Ascending aorta (tissue), 2 donors: ENCODE measurements around the gene ZNF485. TPM values are rescaled to one million over a fixed set of nuclear protein-coding genes. Genes with fewer than 3 reads are reported as not detected.

Source experiments
- DNase-seq, 2 donors: peaks; one replicate each; pipeline ENCODE4 v3.0.0-alpha.2; 2019; ENCODE audit warnings: low spot score in 2 of 2
- H3K27ac ChIP-seq, 2 donors: fragments of 200-600 bp; sonication (generic); one replicate each; pipeline ENCODE4 v1.5.1; 2016 to 2017; ENCODE audit warnings: mild to moderate bottlenecking in 1 of 2
- H3K27me3 ChIP-seq: fragments of 200-600 bp; sonication (generic); one replicate; pipeline ENCODE4 v1.5.1; 2017
- H3K36me3 ChIP-seq, 2 donors: fragments of 200-600 bp; sonication (generic); one replicate each; pipeline ENCODE4 v1.5.1; 2016
- H3K4me1 ChIP-seq, 2 donors: fragments of 200-600 bp; sonication (generic); one replicate each; pipeline ENCODE4 v1.5.1; 2016 to 2017; ENCODE audit warnings: mild to moderate bottlenecking in 1 of 2
- H3K4me3 ChIP-seq, 2 donors: fragments of 200-600 bp; sonication (generic); one replicate each; pipeline ENCODE4 v1.5.1; 2016 to 2017; ENCODE audit warnings: mild to moderate bottlenecking in 1 of 2
- H3K9me3 ChIP-seq, 2 donors: fragments of 200-600 bp; sonication (generic); one replicate each; pipeline ENCODE4 v1.5.1; 2016
- intact Hi-C: fragments of 100-400 bp; cut with DNase I; formaldehyde crosslinking; loops from one replicate; pipeline ENCODE4 v1.15.1; 2023
- total RNA-seq: library from RNA; depleted of rRNA; stranded (reverse); fragments of >200 nt; gene quantifications from one replicate; pipeline ENCODE4 v1.1.0, GENCODE V29; 2016
- TF ChIP-seq, protein P1 (sequence below), 3 experiments: fragments of 200-600 bp in 2 of 3; fragments of 450-650 bp in 1 of 3; sonication (generic) in 2 of 3; IDR thresholded peaks; one replicate each; pipeline ENCODE4 v1.5.1; 2016 to 2019; ENCODE audit warnings: antibody characterized with exemption in 3 of 3, mild to moderate bottlenecking in 1 of 3, moderate library complexity in 1 of 3

ZNF485 gene
- total RNA-seq, 1 donor from 2014 or later: 0.43 TPM

DNA sequence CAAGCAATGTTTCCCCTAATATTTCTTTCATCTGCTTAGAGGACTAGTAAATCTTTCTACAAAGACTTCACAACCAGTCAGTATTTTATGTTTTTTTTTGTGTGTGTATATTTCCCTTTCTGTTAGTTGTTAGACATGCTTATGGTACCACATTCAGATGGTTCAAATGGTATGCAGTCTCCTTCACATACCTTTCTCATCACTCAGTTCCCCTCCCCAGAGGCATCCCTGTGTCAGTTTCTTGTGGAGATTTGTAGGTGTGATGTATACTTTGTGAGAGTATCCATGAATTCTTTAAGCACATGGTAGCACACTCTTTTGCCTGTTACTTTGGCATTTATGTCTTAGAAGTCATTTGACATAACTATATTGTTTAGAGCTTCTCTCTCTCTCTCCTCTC lies 4.4 kb downstream of the ZNF485 start:
- H3K9me3 ChIP-seq: peaks cover 0 to 19% of the 10 kb centered on the region in 2 donors
- intact Hi-C loops: no loop called here
- H3K4me1 ChIP-seq: peaks cover 0 to 10% of the 10 kb centered on the region in 2 donors
- TF ChIP-seq, protein P1, sequence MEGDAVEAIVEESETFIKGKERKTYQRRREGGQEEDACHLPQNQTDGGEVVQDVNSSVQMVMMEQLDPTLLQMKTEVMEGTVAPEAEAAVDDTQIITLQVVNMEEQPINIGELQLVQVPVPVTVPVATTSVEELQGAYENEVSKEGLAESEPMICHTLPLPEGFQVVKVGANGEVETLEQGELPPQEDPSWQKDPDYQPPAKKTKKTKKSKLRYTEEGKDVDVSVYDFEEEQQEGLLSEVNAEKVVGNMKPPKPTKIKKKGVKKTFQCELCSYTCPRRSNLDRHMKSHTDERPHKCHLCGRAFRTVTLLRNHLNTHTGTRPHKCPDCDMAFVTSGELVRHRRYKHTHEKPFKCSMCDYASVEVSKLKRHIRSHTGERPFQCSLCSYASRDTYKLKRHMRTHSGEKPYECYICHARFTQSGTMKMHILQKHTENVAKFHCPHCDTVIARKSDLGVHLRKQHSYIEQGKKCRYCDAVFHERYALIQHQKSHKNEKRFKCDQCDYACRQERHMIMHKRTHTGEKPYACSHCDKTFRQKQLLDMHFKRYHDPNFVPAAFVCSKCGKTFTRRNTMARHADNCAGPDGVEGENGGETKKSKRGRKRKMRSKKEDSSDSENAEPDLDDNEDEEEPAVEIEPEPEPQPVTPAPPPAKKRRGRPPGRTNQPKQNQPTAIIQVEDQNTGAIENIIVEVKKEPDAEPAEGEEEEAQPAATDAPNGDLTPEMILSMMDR (IDR thresholded peaks at IDR 0.05): no peak
- H3K27me3 ChIP-seq: no peaks in the 10 kb centered on the region
- no peak for DNase-seq
- peaks cover 16 to 50% of the 10 kb centered on the region in 2 donors for H3K36me3 ChIP-seq
- H3K4me3 ChIP-seq: no peak overlapping the region
- no peak overlapping the region for H3K27ac ChIP-seq

DNA sequence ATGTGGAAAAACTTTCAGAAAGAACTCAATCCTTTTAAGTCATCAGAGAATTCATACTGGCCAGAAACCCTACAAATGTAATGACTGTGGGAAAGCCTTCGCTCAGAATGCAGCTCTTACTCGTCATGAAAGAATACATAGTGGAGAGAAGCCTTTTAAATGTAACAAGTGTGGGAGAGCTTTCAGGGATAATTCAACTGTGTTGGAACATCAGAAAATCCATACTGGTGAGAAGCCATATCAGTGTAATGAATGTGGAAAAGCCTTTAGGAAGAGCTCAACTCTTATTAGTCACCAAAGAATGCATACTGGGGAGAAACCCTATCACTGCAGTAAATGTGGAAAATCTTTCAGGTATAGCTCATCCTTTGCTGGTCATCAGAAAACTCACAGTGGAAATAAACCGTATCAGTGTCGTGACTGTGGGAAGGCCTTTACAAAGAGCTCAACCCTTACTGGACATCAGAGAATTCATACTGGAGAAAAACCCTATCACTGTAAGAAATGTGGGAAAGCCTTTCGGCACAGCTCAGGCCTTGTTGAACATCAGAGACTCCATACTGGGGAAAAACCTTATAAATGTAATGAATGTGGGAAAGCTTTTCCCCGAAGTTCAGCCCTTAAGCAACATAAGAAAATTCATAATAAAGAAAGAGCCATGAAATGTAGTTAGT lies 10.6 kb downstream of the ZNF485 start:
- peaks cover 28 to 41% of the 10 kb centered on the region in 2 donors for H3K36me3 ChIP-seq
- H3K9me3 ChIP-seq: peaks cover 10 to 44% of the 10 kb centered on the region in 2 donors
- intact Hi-C loops: no loop called here
- TF ChIP-seq, protein P1 (IDR thresholded peaks at IDR 0.05): no peak
- H3K27me3 ChIP-seq: no peaks in the 10 kb centered on the region
- no peak overlapping the region for H3K4me3 ChIP-seq
- no peak for DNase-seq
- no peak overlapping the region for H3K27ac ChIP-seq
- H3K4me1 ChIP-seq: no peaks in the 10 kb centered on the region

DNA sequence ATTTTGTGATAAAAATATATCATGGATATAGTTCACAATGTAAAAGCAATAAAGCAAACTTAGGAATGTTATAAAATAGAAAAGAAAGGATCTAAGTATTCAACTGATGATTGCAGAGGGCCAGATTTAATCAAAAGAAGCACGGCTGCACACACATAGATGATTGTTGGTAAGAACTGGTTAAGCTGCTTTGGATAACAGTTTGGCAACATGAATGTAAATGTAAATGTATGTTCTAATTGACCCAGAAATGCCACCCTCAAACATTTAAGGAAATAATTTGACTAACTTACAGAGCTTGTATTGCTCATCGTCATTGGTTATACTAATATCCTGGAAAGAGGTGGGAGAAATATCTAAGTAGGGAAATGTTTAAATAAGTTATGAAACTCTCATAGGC lies 13.1 kb downstream of the ZNF485 start:
- H3K4me1 ChIP-seq: no peaks in the 10 kb centered on the region
- peaks cover 10 to 35% of the 10 kb centered on the region in 2 donors for H3K9me3 ChIP-seq
- H3K4me3 ChIP-seq: no peak overlapping the region
- H3K27ac ChIP-seq: no peak overlapping the region
- H3K36me3 ChIP-seq: peaks cover 20 to 28% of the 10 kb centered on the region in 2 donors
- no peak for DNase-seq
- no peaks in the 10 kb centered on the region for H3K27me3 ChIP-seq
- intact Hi-C loops: no loop called here
- TF ChIP-seq, protein P1 (IDR thresholded peaks at IDR 0.05): no peak

DNA sequence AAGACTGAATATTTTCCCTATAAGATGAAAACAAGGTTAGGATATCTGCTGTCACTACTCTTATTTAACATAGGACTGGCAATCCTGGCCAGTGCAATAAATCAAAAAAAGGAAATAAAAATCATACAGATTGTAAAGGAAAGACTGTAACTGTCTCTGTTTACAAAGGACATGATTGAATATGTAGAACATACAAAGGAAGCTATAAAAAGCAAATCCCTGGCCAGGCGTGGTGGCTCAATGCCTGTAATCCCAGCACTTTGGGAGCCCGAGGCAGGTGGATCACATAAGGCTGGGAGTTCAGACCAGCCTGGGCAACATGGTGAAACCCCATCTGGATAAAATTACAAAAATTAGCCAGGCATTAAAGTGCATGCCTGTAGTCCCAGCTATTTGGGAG lies 15.8 kb downstream of the ZNF485 start:
- no peaks in the 10 kb centered on the region for H3K4me1 ChIP-seq
- no peak for DNase-seq
- no peak overlapping the region for H3K4me3 ChIP-seq
- peaks cover 2 to 11% of the 10 kb centered on the region in 2 donors for H3K9me3 ChIP-seq
- H3K36me3 ChIP-seq: peaks cover 1 to 2% of the 10 kb centered on the region in 2 donors
- no peaks in the 10 kb centered on the region for H3K27me3 ChIP-seq
- no peak overlapping the region for H3K27ac ChIP-seq
- intact Hi-C loops: no loop called here
- TF ChIP-seq, protein P1 (IDR thresholded peaks at IDR 0.05): no peak

DNA sequence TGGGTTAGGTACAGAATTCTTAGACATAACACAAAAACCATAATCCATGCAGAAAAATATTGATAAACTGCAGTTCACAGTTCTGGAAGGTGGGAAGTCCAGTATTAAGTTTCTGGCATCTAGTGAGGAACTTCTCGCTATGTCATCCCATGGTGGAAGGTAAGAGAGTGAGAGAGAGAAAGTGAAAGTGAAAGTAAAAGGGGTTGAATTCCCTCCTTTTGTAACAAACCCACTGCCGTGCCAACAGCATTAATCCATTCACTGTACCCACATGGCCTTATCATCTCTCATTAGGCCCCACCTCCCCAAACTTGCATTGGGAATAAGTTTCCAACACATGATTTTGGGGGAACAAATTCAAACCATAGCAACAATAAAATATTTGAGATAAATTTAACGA lies 17.1 kb downstream of the ZNF485 start:
- intact Hi-C loops: no loop called here
- Histone ChIP-seq H3K4me3 (peak overlapping the region; percentile 33 to 56), H3K36me3 (no peaks in the 10 kb centered on the region), H3K27ac (no peak overlapping the region), H3K9me3 (peaks cover 0 to 4% of the 10 kb centered on the region in 2 donors), H3K4me1 (no peaks in the 10 kb centered on the region), H3K27me3 (no peaks in the 10 kb centered on the region)
- TF ChIP-seq, protein P1 (IDR thresholded peaks at IDR 0.05): no peak
- no peak for DNase-seq
